HepG2 (cell line): ENCODE data around the gene GPBAR1. TPM values are rescaled to one million over a fixed set of nuclear protein-coding genes. Genes with fewer than 3 reads are reported as not detected.

ENCODE experiments used
- HNF1A ChIP-seq, 2 experiments: sonication (generic) in 1 of 2; formaldehyde crosslinking in 1 of 2; IDR thresholded peaks; 2 replicates each; pipeline versions ENCODE4 v1.4.0 to v1.6.1; 2016 to 2020; ENCODE audit warnings: borderline replicate concordance in 1 of 2, low read depth in 1 of 2, mild to moderate bottlenecking in 1 of 2, missing genetic modification reagents in 1 of 2
- TCF7 ChIP-seq: sonication (generic); IDR thresholded peaks from 2 replicates; pipeline ENCODE4 v1.6.1; 2016; ENCODE audit warnings: antibody characterized with exemption, low read depth
- ZHX2 ChIP-seq, 2 experiments: sonication (generic) in 1 of 2; formaldehyde crosslinking in 1 of 2; IDR thresholded peaks; 2 replicates each; pipeline versions ENCODE4 v1.6.1 to v1.9.0; 2014 to 2022; ENCODE audit warnings: antibody characterized with exemption in 1 of 2, borderline replicate concordance in 1 of 2, inconsistent platforms in 1 of 2, low read depth in 1 of 2, missing genetic modification reagents in 1 of 2
- ZNF709 ChIP-seq: sonication (generic); formaldehyde crosslinking; IDR thresholded peaks from 2 replicates; pipeline ENCODE4 v1.5.0; 2020; ENCODE audit warnings: mild to moderate bottlenecking, missing genetic modification reagents
- ZSCAN22 ChIP-seq: sonication (generic); formaldehyde crosslinking; IDR thresholded peaks from 2 replicates; pipeline ENCODE4 v1.4.0; 2020; ENCODE audit warnings: mild to moderate bottlenecking, missing genetic modification reagents
- polyA plus RNA-seq, 8 experiments: library from polyadenylated mRNA; depleted of rRNA in 3 of 8; stranded (reverse) in 7 of 8; unstranded in 1 of 8; fragments of >200 nt; fragmentation: Illumina TruSeq in 4 of 8; extraction: Trizol in 4 of 8; gene quantifications; 2 replicates each; pipeline versions ENCODE4 v1.2.1 to v1.2.3, GENCODE V29; 2011 to 2016; ENCODE audit warnings: low read depth in 4 of 8, missing spikeins in 1 of 8, mixed read lengths in 1 of 8; ENCODE audit not compliant: insufficient read depth in 1 of 8
- total RNA-seq, 5 experiments: library from RNA; depleted of rRNA; stranded (reverse); fragments of >200 nt; fragmentation: Illumina TruSeq; extraction: Trizol; gene quantifications; 2 replicates each; pipeline ENCODE4 v1.2.3, GENCODE V29; 2016; ENCODE audit warnings: low read depth in 1 of 5
- TF ChIP-seq, protein P1 (sequence below): sonication (generic); formaldehyde crosslinking; IDR thresholded peaks from 2 replicates; pipeline ENCODE4; 2020; ENCODE audit warnings: missing genetic modification reagents, mild to moderate bottlenecking, borderline replicate concordance
- TF ChIP-seq, protein P2 (sequence below): IDR thresholded peaks from 2 replicates; pipeline ENCODE4 v1.4.0; 2020; ENCODE audit warnings: mild to moderate bottlenecking, missing genetic modification reagents

The GPBAR1 gene
- total and polyA plus RNA-seq, 2 of the 13 experiments (the other 11 are each of a cell fraction or from before 2014, with no cell fraction given), result 0.05 to 0.09 TPM

DNA sequence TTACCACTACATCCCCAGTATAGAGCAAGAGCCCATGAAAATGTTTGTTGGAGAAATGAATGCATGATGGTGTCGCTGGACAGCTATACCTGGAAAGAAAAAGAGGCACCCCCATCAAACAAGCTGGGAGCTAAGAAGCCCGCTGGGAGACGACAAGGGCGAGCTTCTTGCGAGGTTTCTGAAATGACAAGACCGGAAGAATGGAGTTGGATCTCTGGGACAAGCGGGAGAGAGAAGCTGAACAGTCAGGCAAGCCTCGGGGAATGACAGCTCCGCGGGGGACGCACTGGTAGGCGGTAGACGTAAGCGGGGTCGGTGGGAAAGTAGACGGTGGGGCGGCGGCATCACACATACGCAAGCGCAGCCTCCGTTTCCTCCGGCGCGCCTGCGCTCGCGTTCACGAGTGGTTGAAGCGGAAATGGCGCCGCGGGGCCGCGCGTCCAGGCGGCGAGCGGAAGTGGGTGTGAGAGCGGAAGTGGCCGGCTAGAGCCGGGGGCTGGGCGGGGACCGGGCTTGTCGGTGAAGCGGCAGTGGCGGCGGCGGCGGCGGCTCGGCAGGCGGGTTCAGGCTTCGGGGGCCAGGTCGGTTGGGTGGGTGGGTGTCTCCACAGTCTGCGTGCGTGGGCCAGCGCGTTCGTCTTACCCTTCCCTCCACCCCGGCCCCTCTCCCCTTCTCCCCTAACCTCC, 44.0 kb upstream of the GPBAR1 start, which contains the start of gene ARPC2 (continued):
- TF ChIP-seq TCF7 (no peak), ZSCAN22 (CRISPR knock-in tag) (no peak), ZHX2 (IDR thresholded peaks at IDR 0.05; ENCODE audit: low read depth) (peak; percentile 70), ZHX2 (CRISPR knock-in tag; IDR thresholded peaks at IDR 0.05; ENCODE audit: borderline replicate concordance) (no peak), HNF1A (IDR thresholded peaks at IDR 0.05; ENCODE audit: low read depth) (no peak), HNF1A (CRISPR knock-in tag; IDR thresholded peaks at IDR 0.05; ENCODE audit: borderline replicate concordance) (peak; percentile 73), ZNF709 (0 out of 2 replicates have a peak, but pooled peaks have one; percentile 26)
- TF ChIP-seq, protein P1, sequence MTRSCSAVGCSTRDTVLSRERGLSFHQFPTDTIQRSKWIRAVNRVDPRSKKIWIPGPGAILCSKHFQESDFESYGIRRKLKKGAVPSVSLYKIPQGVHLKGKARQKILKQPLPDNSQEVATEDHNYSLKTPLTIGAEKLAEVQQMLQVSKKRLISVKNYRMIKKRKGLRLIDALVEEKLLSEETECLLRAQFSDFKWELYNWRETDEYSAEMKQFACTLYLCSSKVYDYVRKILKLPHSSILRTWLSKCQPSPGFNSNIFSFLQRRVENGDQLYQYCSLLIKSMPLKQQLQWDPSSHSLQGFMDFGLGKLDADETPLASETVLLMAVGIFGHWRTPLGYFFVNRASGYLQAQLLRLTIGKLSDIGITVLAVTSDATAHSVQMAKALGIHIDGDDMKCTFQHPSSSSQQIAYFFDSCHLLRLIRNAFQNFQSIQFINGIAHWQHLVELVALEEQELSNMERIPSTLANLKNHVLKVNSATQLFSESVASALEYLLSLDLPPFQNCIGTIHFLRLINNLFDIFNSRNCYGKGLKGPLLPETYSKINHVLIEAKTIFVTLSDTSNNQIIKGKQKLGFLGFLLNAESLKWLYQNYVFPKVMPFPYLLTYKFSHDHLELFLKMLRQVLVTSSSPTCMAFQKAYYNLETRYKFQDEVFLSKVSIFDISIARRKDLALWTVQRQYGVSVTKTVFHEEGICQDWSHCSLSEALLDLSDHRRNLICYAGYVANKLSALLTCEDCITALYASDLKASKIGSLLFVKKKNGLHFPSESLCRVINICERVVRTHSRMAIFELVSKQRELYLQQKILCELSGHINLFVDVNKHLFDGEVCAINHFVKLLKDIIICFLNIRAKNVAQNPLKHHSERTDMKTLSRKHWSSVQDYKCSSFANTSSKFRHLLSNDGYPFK (CRISPR knock-in tag), result peak; percentile 71; the same call in 1 of the 2 replicates
- TF ChIP-seq, protein P2, sequence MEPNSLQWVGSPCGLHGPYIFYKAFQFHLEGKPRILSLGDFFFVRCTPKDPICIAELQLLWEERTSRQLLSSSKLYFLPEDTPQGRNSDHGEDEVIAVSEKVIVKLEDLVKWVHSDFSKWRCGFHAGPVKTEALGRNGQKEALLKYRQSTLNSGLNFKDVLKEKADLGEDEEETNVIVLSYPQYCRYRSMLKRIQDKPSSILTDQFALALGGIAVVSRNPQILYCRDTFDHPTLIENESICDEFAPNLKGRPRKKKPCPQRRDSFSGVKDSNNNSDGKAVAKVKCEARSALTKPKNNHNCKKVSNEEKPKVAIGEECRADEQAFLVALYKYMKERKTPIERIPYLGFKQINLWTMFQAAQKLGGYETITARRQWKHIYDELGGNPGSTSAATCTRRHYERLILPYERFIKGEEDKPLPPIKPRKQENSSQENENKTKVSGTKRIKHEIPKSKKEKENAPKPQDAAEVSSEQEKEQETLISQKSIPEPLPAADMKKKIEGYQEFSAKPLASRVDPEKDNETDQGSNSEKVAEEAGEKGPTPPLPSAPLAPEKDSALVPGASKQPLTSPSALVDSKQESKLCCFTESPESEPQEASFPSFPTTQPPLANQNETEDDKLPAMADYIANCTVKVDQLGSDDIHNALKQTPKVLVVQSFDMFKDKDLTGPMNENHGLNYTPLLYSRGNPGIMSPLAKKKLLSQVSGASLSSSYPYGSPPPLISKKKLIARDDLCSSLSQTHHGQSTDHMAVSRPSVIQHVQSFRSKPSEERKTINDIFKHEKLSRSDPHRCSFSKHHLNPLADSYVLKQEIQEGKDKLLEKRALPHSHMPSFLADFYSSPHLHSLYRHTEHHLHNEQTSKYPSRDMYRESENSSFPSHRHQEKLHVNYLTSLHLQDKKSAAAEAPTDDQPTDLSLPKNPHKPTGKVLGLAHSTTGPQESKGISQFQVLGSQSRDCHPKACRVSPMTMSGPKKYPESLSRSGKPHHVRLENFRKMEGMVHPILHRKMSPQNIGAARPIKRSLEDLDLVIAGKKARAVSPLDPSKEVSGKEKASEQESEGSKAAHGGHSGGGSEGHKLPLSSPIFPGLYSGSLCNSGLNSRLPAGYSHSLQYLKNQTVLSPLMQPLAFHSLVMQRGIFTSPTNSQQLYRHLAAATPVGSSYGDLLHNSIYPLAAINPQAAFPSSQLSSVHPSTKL (CRISPR knock-in tag), result peak; percentile 72
